Measurements from ENCODE around the gene TCEA2. TPM values are rescaled to one million over a fixed set of nuclear protein-coding genes. Genes with fewer than 3 reads are reported as not detected.

The TCEA2 gene
- total and polyA plus RNA-seq, 2 of the 13 experiments (the other 11 are each of a cell fraction or from before 2014, with no cell fraction given) = 28.1 to 33.7 TPM

DNA sequence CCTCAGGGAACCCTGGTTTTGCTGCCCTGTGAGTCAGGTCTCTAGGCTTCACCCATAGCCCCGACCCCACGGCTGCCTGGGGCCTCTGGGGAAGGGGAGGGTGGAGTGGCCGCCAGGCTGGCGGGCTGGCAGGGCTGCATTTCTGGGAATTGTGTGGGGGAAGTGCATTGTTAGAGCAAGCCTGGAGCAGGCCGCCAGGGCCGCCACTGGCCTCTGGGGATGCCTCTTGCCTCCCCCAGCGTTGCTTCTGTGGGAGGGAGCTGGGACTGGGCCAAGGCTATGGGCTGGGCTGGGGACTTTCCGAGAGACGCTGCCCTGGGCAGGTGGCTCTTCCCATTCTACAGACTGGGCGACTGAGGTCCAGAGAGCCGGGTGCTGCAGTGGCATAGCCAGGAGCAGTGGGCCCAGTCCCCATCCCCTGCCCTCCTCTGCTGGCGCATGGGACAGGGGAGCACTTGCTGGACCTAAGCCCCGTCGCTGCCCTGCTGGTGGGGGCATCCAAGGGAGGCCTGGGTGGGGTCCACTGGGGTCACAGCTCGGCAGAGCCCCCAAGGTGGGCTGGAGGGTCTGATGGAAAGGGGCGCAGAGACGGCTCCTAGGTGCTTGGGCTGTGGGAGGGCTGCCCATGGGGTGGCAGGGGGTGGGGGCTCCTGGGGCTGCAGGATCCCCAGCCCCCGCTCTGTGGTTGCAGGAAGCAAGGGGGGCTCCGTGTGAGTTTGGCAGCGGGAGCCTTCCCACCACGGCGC lies 6.9 kb upstream of the TCEA2 start (continued):
- TF ChIP-seq SP140L (CRISPR knock-in tag; IDR thresholded peaks at IDR 0.05; ENCODE audit: borderline replicate concordance) = 0 out of 2 replicates have a peak, but pooled peaks have one; percentile 34
- no peak for TF ChIP-seq ZNF496 (CRISPR knock-in tag; IDR thresholded peaks at IDR 0.05; ENCODE audit: insufficient replicate concordance)
- TF ChIP-seq TFAP4 (IDR thresholded peaks at IDR 0.05; ENCODE audit: borderline replicate concordance, low read depth) = peak; percentile 57; the same call in 1 of the 2 replicates
- no peak for TF ChIP-seq ATF1 (CRISPR knock-in tag; IDR thresholded peaks at IDR 0.05)
- TF ChIP-seq IKZF1 (IDR thresholded peaks at IDR 0.05) = no peak
- TF ChIP-seq ZSCAN25 (CRISPR knock-in tag; IDR thresholded peaks at IDR 0.05) = peak; percentile 32
- TF ChIP-seq GZF1 (CRISPR knock-in tag; IDR thresholded peaks at IDR 0.05) = no peak
- TF ChIP-seq, protein P1, sequence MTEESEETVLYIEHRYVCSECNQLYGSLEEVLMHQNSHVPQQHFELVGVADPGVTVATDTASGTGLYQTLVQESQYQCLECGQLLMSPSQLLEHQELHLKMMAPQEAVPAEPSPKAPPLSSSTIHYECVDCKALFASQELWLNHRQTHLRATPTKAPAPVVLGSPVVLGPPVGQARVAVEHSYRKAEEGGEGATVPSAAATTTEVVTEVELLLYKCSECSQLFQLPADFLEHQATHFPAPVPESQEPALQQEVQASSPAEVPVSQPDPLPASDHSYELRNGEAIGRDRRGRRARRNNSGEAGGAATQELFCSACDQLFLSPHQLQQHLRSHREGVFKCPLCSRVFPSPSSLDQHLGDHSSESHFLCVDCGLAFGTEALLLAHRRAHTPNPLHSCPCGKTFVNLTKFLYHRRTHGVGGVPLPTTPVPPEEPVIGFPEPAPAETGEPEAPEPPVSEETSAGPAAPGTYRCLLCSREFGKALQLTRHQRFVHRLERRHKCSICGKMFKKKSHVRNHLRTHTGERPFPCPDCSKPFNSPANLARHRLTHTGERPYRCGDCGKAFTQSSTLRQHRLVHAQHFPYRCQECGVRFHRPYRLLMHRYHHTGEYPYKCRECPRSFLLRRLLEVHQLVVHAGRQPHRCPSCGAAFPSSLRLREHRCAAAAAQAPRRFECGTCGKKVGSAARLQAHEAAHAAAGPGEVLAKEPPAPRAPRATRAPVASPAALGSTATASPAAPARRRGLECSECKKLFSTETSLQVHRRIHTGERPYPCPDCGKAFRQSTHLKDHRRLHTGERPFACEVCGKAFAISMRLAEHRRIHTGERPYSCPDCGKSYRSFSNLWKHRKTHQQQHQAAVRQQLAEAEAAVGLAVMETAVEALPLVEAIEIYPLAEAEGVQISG (CRISPR knock-in tag; IDR thresholded peaks at IDR 0.05) = peak; percentile 52
- TF ChIP-seq PHF5A (CRISPR knock-in tag; IDR thresholded peaks at IDR 0.05; ENCODE audit: low read depth, unreplicated experiment) = peak; percentile 10
- TF ChIP-seq, protein P2, sequence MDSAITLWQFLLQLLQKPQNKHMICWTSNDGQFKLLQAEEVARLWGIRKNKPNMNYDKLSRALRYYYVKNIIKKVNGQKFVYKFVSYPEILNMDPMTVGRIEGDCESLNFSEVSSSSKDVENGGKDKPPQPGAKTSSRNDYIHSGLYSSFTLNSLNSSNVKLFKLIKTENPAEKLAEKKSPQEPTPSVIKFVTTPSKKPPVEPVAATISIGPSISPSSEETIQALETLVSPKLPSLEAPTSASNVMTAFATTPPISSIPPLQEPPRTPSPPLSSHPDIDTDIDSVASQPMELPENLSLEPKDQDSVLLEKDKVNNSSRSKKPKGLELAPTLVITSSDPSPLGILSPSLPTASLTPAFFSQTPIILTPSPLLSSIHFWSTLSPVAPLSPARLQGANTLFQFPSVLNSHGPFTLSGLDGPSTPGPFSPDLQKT (CRISPR knock-in tag; IDR thresholded peaks at IDR 0.05; ENCODE audit: borderline replicate concordance) = peak; percentile 6; the same call in 1 of the 2 replicates
- TF ChIP-seq NFAT5 (CRISPR knock-in tag; IDR thresholded peaks at IDR 0.05) = no peak; the same call in 1 of the 2 replicates
- TF ChIP-seq ZNF768 (CRISPR knock-in tag; IDR thresholded peaks at IDR 0.05) = peak; percentile 96
- no peak; the same call in 1 of the 2 replicates for TF ChIP-seq ZNF180 (CRISPR knock-in tag; IDR thresholded peaks at IDR 0.05; ENCODE audit: borderline replicate concordance, low read depth)
- TF ChIP-seq REXO4 (CRISPR knock-in tag; IDR thresholded peaks at IDR 0.05; ENCODE audit: borderline replicate concordance) = peak; percentile 50; the same call in 1 of the 2 replicates
- no peak for TF ChIP-seq ZNF816 (CRISPR knock-in tag; IDR thresholded peaks at IDR 0.05; ENCODE audit: borderline replicate concordance)
- TF ChIP-seq MBD4 (IDR thresholded peaks at IDR 0.05; ENCODE audit: borderline replicate concordance, low read length) = no peak
- no peak; the same call in 1 of the 2 replicates for TF ChIP-seq PITX1 (CRISPR knock-in tag; IDR thresholded peaks at IDR 0.05)
- no peak for TF ChIP-seq TBL1XR1 (IDR thresholded peaks at IDR 0.05; ENCODE audit: borderline replicate concordance, low read length, partially characterized antibody)
